HCT116 (cell line): ENCODE data around the gene MTARC2. TPM values are rescaled to one million over a fixed set of nuclear protein-coding genes. Genes with fewer than 3 reads are reported as not detected.

Source experiments
- ATAC-seq: fragments of 200-7000 bp; cut with Tn5 transposase; 2 replicates; pipeline ENCODE4 v1.9.1; 2020; ENCODE audit warnings: mild to moderate bottlenecking, moderate library complexity
- BruUV-seq: library from RNA; stranded (reverse); fragments of 400-500 nt; replicated peaks from 2 replicates; lab custom pipeline; 2021; lab: Mats Ljungman, UMichigan
- CTCF ChIA-PET: fragments of 300-600 bp; sonication (Branson Sonifier 250); formaldehyde crosslinking; loops from one replicate; lab custom pipeline; 2021; ENCODE audit warnings: antibody characterized with exemption; lab: Charles Lee
- POLR2A ChIA-PET: fragments of 300-600, 350-600 bp; sonication (Branson Sonifier 250); formaldehyde crosslinking; loops from one replicate; lab custom pipeline; 2021; ENCODE audit warnings: antibody characterized with exemption; lab: Charles Lee
- RAD21 ChIA-PET, 2 experiments: fragments of 300-600 bp; sonication (Branson Sonifier 250); formaldehyde crosslinking; loops; one replicate each; lab custom pipeline; 2023; ENCODE audit warnings: low total read pairs in 2 of 2; ENCODE audit not compliant: uncharacterized antibody in 2 of 2, unreplicated experiment in 2 of 2, low non-redundant PET in 1 of 2; lab: Charles Lee
- DNase-seq: peaks from one replicate; pipeline ENCODE4 v3.0.0-alpha.2; 2010; ENCODE audit warnings: low read depth, low spot score
- H2AFZ ChIP-seq: fragments of 200-600 bp; shearing (Covaris generic), sonication (generic); 2 replicates; pipeline ENCODE4 v1.6.1; 2017; ENCODE audit warnings: low read depth, mixed run types, mixed read lengths, antibody characterized with exemption, low read length; ENCODE audit not compliant: poor library complexity, severe bottlenecking
- H3K27ac ChIP-seq: 2 replicates; pipeline ENCODE4 v1.5.1; 2012; ENCODE audit warnings: low read depth, low read length
- H3K27me3 ChIP-seq: fragments of 200-600 bp; sonication (generic); 2 replicates; pipeline ENCODE4 v1.6.1; 2016; ENCODE audit warnings: mixed run types, low read length, mixed read lengths; ENCODE audit not compliant: insufficient read depth
- H3K36me3 ChIP-seq, 2 experiments: fragments of 200-500 bp in 1 of 2; fragments of 200-600 bp in 1 of 2; sonication (Bioruptor generic) in 1 of 2; sonication (generic) in 1 of 2; 2 replicates each; pipeline versions ENCODE4 v1.5.1 to v1.6.1; 2014 to 2016; ENCODE audit warnings: low read length in 2 of 2, inconsistent platforms in 1 of 2, mixed read lengths in 1 of 2, mixed run types in 1 of 2; ENCODE audit not compliant: insufficient read depth in 2 of 2, control insufficient read depth in 1 of 2
- H3K4me1 ChIP-seq, 2 experiments: fragments of 200-600 bp in 1 of 2; sonication (generic) in 1 of 2; 2 replicates each; pipeline versions ENCODE4 v1.5.1 to v1.6.1; 2012 to 2017; ENCODE audit warnings: low read length in 2 of 2, inconsistent platforms in 1 of 2, mild to moderate bottlenecking in 1 of 2, mixed read lengths in 1 of 2, mixed run types in 1 of 2, moderate library complexity in 1 of 2; ENCODE audit not compliant: insufficient read depth in 2 of 2, control insufficient read depth in 1 of 2
- H3K4me2 ChIP-seq: fragments of 200-600 bp; sonication (generic); 2 replicates; pipeline ENCODE4 v1.6.1; 2017; ENCODE audit warnings: mixed run types, low read length, mixed read lengths
- H3K4me3 ChIP-seq, 2 experiments: fragments of 200-600 bp in 1 of 2; sonication (generic) in 1 of 2; replicated peaks in 1 of 2; 2 replicates each; pipeline ENCODE4 v1.5.1; 2011 to 2016; ENCODE audit warnings: low read length in 2 of 2, control low read depth in 1 of 2, low read depth in 1 of 2, mild to moderate bottlenecking in 1 of 2, mixed read lengths in 1 of 2, mixed run types in 1 of 2
- H3K79me2 ChIP-seq: fragments of 200-600 bp; sonication (generic); 2 replicates; pipeline ENCODE4 v1.6.1; 2017; ENCODE audit warnings: mild to moderate bottlenecking, mixed run types, low read length, moderate library complexity, mixed read lengths; ENCODE audit not compliant: insufficient read depth
- H3K9ac ChIP-seq: fragments of 200-600 bp; sonication (generic); 2 replicates; pipeline ENCODE4 v1.6.1; 2016; ENCODE audit warnings: low read length, mixed read lengths
- H3K9me2 ChIP-seq: fragments of 200-600 bp; sonication (generic), shearing (Covaris generic); 2 replicates; pipeline ENCODE4 v1.6.1; 2017; ENCODE audit warnings: mixed run types, mild to moderate bottlenecking, moderate library complexity; ENCODE audit not compliant: insufficient read depth
- H3K9me3 ChIP-seq, 2 experiments: fragments of 200-500 bp in 1 of 2; fragments of 200-600 bp in 1 of 2; sonication (Bioruptor generic) in 1 of 2; sonication (generic) in 1 of 2; 2 replicates each; pipeline ENCODE4 v1.6.1; 2014 to 2017; ENCODE audit warnings: low read length in 2 of 2, mixed read lengths in 2 of 2, inconsistent platforms in 1 of 2, low read depth in 1 of 2, mild to moderate bottlenecking in 1 of 2, mixed run types in 1 of 2, moderate library complexity in 1 of 2; ENCODE audit not compliant: control insufficient read depth in 1 of 2, insufficient read depth in 1 of 2
- H4K20me1 ChIP-seq: fragments of 200-600 bp; sonication (generic), shearing (Covaris generic); 2 replicates; pipeline ENCODE4 v1.6.1; 2017; ENCODE audit warnings: mixed run types, mild to moderate bottlenecking, moderate library complexity; ENCODE audit not compliant: insufficient read depth
- CBX3 ChIP-seq: IDR thresholded peaks from 2 replicates; pipeline ENCODE4 v1.6.1; 2012; ENCODE audit warnings: low read depth
- CEBPB ChIP-seq: IDR thresholded peaks from 2 replicates; pipeline ENCODE4 v1.6.1; 2012; ENCODE audit warnings: low read depth
- EGR1 ChIP-seq: IDR thresholded peaks from 2 replicates; pipeline ENCODE4 v1.6.1; 2012; ENCODE audit warnings: low read depth
- ELF1 ChIP-seq: IDR thresholded peaks from 2 replicates; pipeline ENCODE4 v1.6.1; 2012; ENCODE audit warnings: low read depth, borderline replicate concordance
- EZH2 ChIP-seq: fragments of 200-600 bp; sonication (generic); IDR thresholded peaks from 2 replicates; pipeline ENCODE4 v1.6.1; 2017; ENCODE audit warnings: antibody characterized with exemption, mixed run types
- FOSL1 ChIP-seq: IDR thresholded peaks from 2 replicates; pipeline ENCODE4 v1.6.1; 2012; ENCODE audit warnings: low read depth
- JUND ChIP-seq: IDR thresholded peaks from 2 replicates; pipeline ENCODE4 v1.6.1; 2012
- POLR2A ChIP-seq: IDR thresholded peaks from 2 replicates; pipeline ENCODE4 v1.7.0; 2011; ENCODE audit warnings: borderline replicate concordance; ENCODE audit not compliant: insufficient read depth, insufficient read length; ENCODE audit errors: extremely low read depth
- POLR2AphosphoS5 ChIP-seq: IDR thresholded peaks from 2 replicates; pipeline ENCODE4 v1.6.1; 2011; ENCODE audit warnings: mild to moderate bottlenecking, low read depth, low read length, moderate library complexity
- SIN3A ChIP-seq: IDR thresholded peaks from 2 replicates; pipeline ENCODE4 v1.6.1; 2012; ENCODE audit warnings: low read depth
- SP1 ChIP-seq: IDR thresholded peaks from 2 replicates; pipeline ENCODE4 v1.6.1; 2012; ENCODE audit warnings: low read depth
- TCF7L2 ChIP-seq: IDR thresholded peaks from 2 replicates; pipeline ENCODE4 v1.7.0; 2011; ENCODE audit warnings: borderline replicate concordance, inconsistent platforms; ENCODE audit not compliant: insufficient read depth, insufficient read length; ENCODE audit errors: extremely low read depth
- YY1 ChIP-seq: IDR thresholded peaks from 2 replicates; pipeline ENCODE4 v1.6.1; 2011; ENCODE audit warnings: low read length, low read depth, moderate library complexity, mild to moderate bottlenecking; ENCODE audit not compliant: insufficient replicate concordance; ENCODE audit errors: extremely low read depth
- ZBTB33 ChIP-seq: IDR thresholded peaks from 2 replicates; pipeline ENCODE4 v1.6.1; 2011; ENCODE audit warnings: mild to moderate bottlenecking, low read length, moderate library complexity; ENCODE audit not compliant: insufficient replicate concordance; ENCODE audit errors: extremely low read depth
- ZFX ChIP-seq: fragments of 450-650 bp; IDR thresholded peaks from 2 replicates; pipeline ENCODE4 v1.6.1; 2017
- intact Hi-C: fragments of 100-400 bp; cut with micrococcal nuclease; formaldehyde crosslinking; loops from 2 replicates; pipeline ENCODE4 v1.10.0; 2022
- total RNA-seq: library from RNA; stranded (reverse); gene quantifications from one replicate; pipeline ENCODE4 v1.2.1, GENCODE V29; 2021; ENCODE audit not compliant: unreplicated experiment
- TF ChIP-seq, protein P1 (sequence below): IDR thresholded peaks from 2 replicates; pipeline ENCODE4 v1.6.1; 2012
- TF ChIP-seq, protein P2 (sequence below): IDR thresholded peaks from 2 replicates; pipeline ENCODE4 v1.6.1; 2012; ENCODE audit warnings: low read depth
- TF ChIP-seq, protein P3 (sequence below), 3 experiments: fragments of 200-600 bp in 1 of 3; sonication (generic) in 1 of 3; IDR thresholded peaks in 2 of 3; conservative IDR thresholded peaks in 1 of 3; 2 replicates each; pipeline ENCODE4 v1.5.1; 2012 to 2017; ENCODE audit warnings: low read depth in 2 of 3, low read length in 2 of 3, antibody characterized with exemption in 1 of 3, borderline replicate concordance in 1 of 3, control low read depth in 1 of 3, mild to moderate bottlenecking in 1 of 3, mixed read lengths in 1 of 3, mixed run types in 1 of 3, moderate library complexity in 1 of 3; ENCODE audit not compliant: insufficient read depth in 1 of 3

Gene MTARC2
- total RNA-seq, 1 experiment from 2014 or later = 16.6 TPM

- H3K4me2 ChIP-seq = no peak overlapping the region
- no peaks in the 10 kb centered on the region for H3K9me3 ChIP-seq
- H3K4me1 ChIP-seq = peaks cover 9 to 25% of the 10 kb centered on the region in 2 experiments
- POLR2A ChIA-PET = no interaction called here
- peaks cover 13% of the 10 kb centered on the region for H3K79me2 ChIP-seq
- no peak overlapping the region for H3K27ac ChIP-seq
- DNase-seq (no peak), ATAC-seq (no peak)
- RAD21 ChIA-PET = no interaction called here
- no peaks in the 10 kb centered on the region for H3K27me3 ChIP-seq
- no peak overlapping the region for H3K4me3 ChIP-seq
- H2AFZ ChIP-seq = no peak overlapping the region
- intact Hi-C loops = no loop called here
- no peaks in the 10 kb centered on the region for H3K9me2 ChIP-seq
- CTCF ChIA-PET = interaction anchor here (1.1 to 3.4 kb wide), 3 partner anchors 9 to 595 kb away, joined by 3 to 29 read pairs (median 9); no protein-coding TSS in a partner anchor
- no peaks in the 10 kb centered on the region for H4K20me1 ChIP-seq
- TF ChIP-seq POLR2AphosphoS5 (no peak), TCF7L2 (no peak), YY1 (no peak), FOSL1 (no peak), SIN3A (no peak), SP1 (no peak), ZBTB33 (no peak), EGR1 (no peak), ELF1 (no peak), JUND (no peak), CEBPB (no peak), CBX3 (no peak), EZH2 (no peak), POLR2A (no peak), ZFX (no peak)
- TF ChIP-seq, protein P1, sequence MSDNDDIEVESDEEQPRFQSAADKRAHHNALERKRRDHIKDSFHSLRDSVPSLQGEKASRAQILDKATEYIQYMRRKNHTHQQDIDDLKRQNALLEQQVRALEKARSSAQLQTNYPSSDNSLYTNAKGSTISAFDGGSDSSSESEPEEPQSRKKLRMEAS = no peak
- TF ChIP-seq, protein P2, sequence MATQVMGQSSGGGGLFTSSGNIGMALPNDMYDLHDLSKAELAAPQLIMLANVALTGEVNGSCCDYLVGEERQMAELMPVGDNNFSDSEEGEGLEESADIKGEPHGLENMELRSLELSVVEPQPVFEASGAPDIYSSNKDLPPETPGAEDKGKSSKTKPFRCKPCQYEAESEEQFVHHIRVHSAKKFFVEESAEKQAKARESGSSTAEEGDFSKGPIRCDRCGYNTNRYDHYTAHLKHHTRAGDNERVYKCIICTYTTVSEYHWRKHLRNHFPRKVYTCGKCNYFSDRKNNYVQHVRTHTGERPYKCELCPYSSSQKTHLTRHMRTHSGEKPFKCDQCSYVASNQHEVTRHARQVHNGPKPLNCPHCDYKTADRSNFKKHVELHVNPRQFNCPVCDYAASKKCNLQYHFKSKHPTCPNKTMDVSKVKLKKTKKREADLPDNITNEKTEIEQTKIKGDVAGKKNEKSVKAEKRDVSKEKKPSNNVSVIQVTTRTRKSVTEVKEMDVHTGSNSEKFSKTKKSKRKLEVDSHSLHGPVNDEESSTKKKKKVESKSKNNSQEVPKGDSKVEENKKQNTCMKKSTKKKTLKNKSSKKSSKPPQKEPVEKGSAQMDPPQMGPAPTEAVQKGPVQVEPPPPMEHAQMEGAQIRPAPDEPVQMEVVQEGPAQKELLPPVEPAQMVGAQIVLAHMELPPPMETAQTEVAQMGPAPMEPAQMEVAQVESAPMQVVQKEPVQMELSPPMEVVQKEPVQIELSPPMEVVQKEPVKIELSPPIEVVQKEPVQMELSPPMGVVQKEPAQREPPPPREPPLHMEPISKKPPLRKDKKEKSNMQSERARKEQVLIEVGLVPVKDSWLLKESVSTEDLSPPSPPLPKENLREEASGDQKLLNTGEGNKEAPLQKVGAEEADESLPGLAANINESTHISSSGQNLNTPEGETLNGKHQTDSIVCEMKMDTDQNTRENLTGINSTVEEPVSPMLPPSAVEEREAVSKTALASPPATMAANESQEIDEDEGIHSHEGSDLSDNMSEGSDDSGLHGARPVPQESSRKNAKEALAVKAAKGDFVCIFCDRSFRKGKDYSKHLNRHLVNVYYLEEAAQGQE = no peak
- TF ChIP-seq, protein P3, sequence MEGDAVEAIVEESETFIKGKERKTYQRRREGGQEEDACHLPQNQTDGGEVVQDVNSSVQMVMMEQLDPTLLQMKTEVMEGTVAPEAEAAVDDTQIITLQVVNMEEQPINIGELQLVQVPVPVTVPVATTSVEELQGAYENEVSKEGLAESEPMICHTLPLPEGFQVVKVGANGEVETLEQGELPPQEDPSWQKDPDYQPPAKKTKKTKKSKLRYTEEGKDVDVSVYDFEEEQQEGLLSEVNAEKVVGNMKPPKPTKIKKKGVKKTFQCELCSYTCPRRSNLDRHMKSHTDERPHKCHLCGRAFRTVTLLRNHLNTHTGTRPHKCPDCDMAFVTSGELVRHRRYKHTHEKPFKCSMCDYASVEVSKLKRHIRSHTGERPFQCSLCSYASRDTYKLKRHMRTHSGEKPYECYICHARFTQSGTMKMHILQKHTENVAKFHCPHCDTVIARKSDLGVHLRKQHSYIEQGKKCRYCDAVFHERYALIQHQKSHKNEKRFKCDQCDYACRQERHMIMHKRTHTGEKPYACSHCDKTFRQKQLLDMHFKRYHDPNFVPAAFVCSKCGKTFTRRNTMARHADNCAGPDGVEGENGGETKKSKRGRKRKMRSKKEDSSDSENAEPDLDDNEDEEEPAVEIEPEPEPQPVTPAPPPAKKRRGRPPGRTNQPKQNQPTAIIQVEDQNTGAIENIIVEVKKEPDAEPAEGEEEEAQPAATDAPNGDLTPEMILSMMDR (IDR thresholded peaks at IDR 0.05 in 2 of 3, conservative IDR thresholded peaks at IDR 0.05 in 1 of 3; ENCODE audit: borderline replicate concordance in 1 of 3, insufficient read depth in 1 of 3, low read depth in 2 of 3, low read length in 2 of 3) = no peak
- H3K36me3 ChIP-seq = no peaks in the 10 kb centered on the region
- H3K9ac ChIP-seq = no peak overlapping the region
- BruUV-seq = no TSS peak
Measured at GRCh38 chr1:220785166-220786056, 37.3 kb downstream of the MTARC2 start.
